ENCODE results near the gene STX11. TPM values are rescaled to one million over a fixed set of nuclear protein-coding genes. Genes with fewer than 3 reads are reported as not detected.

Gene STX11
- total RNA-seq (2022; extraction: Qiagen RNA extraction; ENCODE audit: low read depth): 1.8 to 2.2 TPM (median 2.0 TPM) in 5 replicates

GRCh38 chr6:144149894-144150709 is at the start of gene STX11:
Gene STX11 (plus strand): TSS chr6:144150517. CDS start chr6:144186628, 36,111 bp downstream.

Other genes starting within 250 kb of the STX11 start
- gene PLAGL1, start 142.3 kb upstream of the STX11 start, total RNA-seq (2022; extraction: Qiagen RNA extraction; ENCODE audit: low read depth): 7.1 to 10.1 TPM (median 9.4 TPM) in 5 replicates
- 172 to 233 TPM (median 212 TPM) in 5 replicates for gene SF3B5, start 54.9 kb upstream of the STX11 start, total RNA-seq (2022; extraction: Qiagen RNA extraction; ENCODE audit: low read depth)
- 8.4 to 17.2 TPM (median 10.2 TPM) in 5 replicates for gene UTRN, start 134.8 kb downstream of the STX11 start, total RNA-seq (2022; extraction: Qiagen RNA extraction; ENCODE audit: low read depth)

Measured in A549 treated with CpdA at 1 μM for 4 hours (cell line).